ENCODE measurements around the gene ALK.

GRCh38 chr2:29659178-29659577 lies 262.2 kb downstream of the ALK start:
- no peak for TF ChIP-seq CTCF (IDR thresholded peaks at IDR 0.05)
- TF ChIP-seq POLR2A (IDR thresholded peaks at IDR 0.05): no peak

Measured in thyroid gland (tissue), 4 donors.